B cell (primary cell): ENCODE measurements around the gene SLC44A3. TPM values are rescaled to one million over a fixed set of nuclear protein-coding genes. Genes with fewer than 3 reads are reported as not detected.

Source experiments
- ATAC-seq: fragments of 200-7000 bp; cut with Tn5 transposase; one replicate; pipeline ENCODE4 v1.10.0; 2021; ENCODE audit warnings: low read depth, mild to moderate bottlenecking, moderate number of reproducible peaks, moderate library complexity
- CTCF ChIA-PET: fragments of 350-600 bp; sonication (Branson Sonifier 250); formaldehyde crosslinking; loops from one replicate; lab custom pipeline; 2021; ENCODE audit warnings: antibody characterized with exemption, inconsistent platforms; lab: Charles Lee
- POLR2A ChIA-PET: fragments of 350-600 bp; sonication (Branson Sonifier 250); formaldehyde crosslinking; loops from one replicate; lab custom pipeline; 2021; ENCODE audit warnings: antibody characterized with exemption; lab: Charles Lee
- DNase-seq: peaks from one replicate; pipeline ENCODE4 v3.0.0; 2013
- H2AFZ ChIP-seq: 2 replicates; pipeline ENCODE4 v1.6.1; 2012; ENCODE audit warnings: mild to moderate bottlenecking, low read depth, low read length; ENCODE audit not compliant: insufficient read depth, poor library complexity, severe bottlenecking
- H3K27ac ChIP-seq, 2 donors: 1 replicate in 1 of 2; 2 replicates in 1 of 2; pipeline ENCODE4 v1.5.1; 2012 to 2013; ENCODE audit warnings: low read length in 2 of 2, mild to moderate bottlenecking in 2 of 2, moderate library complexity in 1 of 2
- H3K27me3 ChIP-seq, 4 experiments: fragments of 200-600 bp in 1 of 4; sonication (generic) in 1 of 4; replicated peaks in 1 of 4; 1 replicate in 2 of 4; 2 replicates in 2 of 4; pipeline versions ENCODE4 v1.6.1 to v1.7.0; 2013 to 2016; ENCODE audit warnings: low read length in 3 of 4, mild to moderate bottlenecking in 2 of 4, mixed read lengths in 1 of 4, moderate library complexity in 1 of 4; ENCODE audit not compliant: insufficient read depth in 4 of 4, control insufficient read depth in 3 of 4; ENCODE audit errors: control extremely low read depth in 1 of 4
- H3K36me3 ChIP-seq, 2 experiments: replicated peaks in 1 of 2; 1 replicate in 1 of 2; 2 replicates in 1 of 2; pipeline versions ENCODE4 v1.6.1 to v1.7.1; 2013; ENCODE audit warnings: low read length in 1 of 2; ENCODE audit not compliant: insufficient read depth in 2 of 2, control insufficient read depth in 1 of 2; ENCODE audit errors: control extremely low read depth in 1 of 2, extremely low read depth in 1 of 2
- H3K4me1 ChIP-seq, 2 donors: fragments of 200-600 bp in 1 of 2; sonication (generic) in 1 of 2; 1 replicate in 1 of 2; 2 replicates in 1 of 2; pipeline versions ENCODE4 v1.5.1 to v1.6.1; 2013 to 2017; ENCODE audit warnings: low read length in 2 of 2; ENCODE audit not compliant: control insufficient read depth in 2 of 2, insufficient read depth in 2 of 2
- H3K4me2 ChIP-seq: replicated peaks from 2 replicates; pipeline ENCODE3; 2012; ENCODE audit warnings: mild to moderate bottlenecking, low read depth, low read length; ENCODE audit not compliant: poor library complexity, severe bottlenecking
- H3K4me3 ChIP-seq, 5 experiments: fragments of 200-600 bp in 1 of 5; sonication (generic) in 1 of 5; 1 replicate in 3 of 5; 2 replicates in 2 of 5; pipeline versions ENCODE4 v1.5.1 to v1.7.0; 2011 to 2016; ENCODE audit warnings: low read length in 4 of 5, mild to moderate bottlenecking in 4 of 5, low read depth in 2 of 5, control low read depth in 1 of 5, moderate library complexity in 1 of 5; ENCODE audit not compliant: insufficient read depth in 1 of 5; ENCODE audit errors: control extremely low read depth in 1 of 5, extremely low read depth in 1 of 5
- H3K79me2 ChIP-seq: fragments of 200-600 bp; sonication (generic); one replicate; pipeline ENCODE4 v1.6.0; 2016; ENCODE audit warnings: low read length; ENCODE audit not compliant: control insufficient read depth, insufficient read depth
- H3K9ac ChIP-seq: fragments of 200-600 bp; sonication (generic); 2 replicates; pipeline ENCODE4 v1.6.1; 2017; ENCODE audit warnings: mild to moderate bottlenecking, low read length, moderate library complexity
- H3K9me3 ChIP-seq, 3 donors: one replicate each; pipeline versions ENCODE4 v1.6.1 to v1.7.1; 2013; ENCODE audit warnings: low read length in 2 of 3; ENCODE audit not compliant: control insufficient read depth in 2 of 3, insufficient read depth in 1 of 3; ENCODE audit errors: control extremely low read depth in 1 of 3
- H4K20me1 ChIP-seq: 2 replicates; pipeline ENCODE4 v1.6.0; 2012; ENCODE audit warnings: mild to moderate bottlenecking, low read length; ENCODE audit not compliant: insufficient read depth, control insufficient read depth, poor library complexity, severe bottlenecking
- H3K27ac Mint-ChIP-seq: one replicate; pipeline ENCODE4 v1.8.0; 2021; ENCODE audit warnings: mixed read lengths
- H3K27me3 Mint-ChIP-seq: one replicate; pipeline ENCODE4 v1.8.0; 2021; ENCODE audit warnings: mixed read lengths
- H3K4me1 Mint-ChIP-seq: one replicate; pipeline ENCODE4 v1.8.0; 2021; ENCODE audit warnings: mixed read lengths
- H3K4me3 Mint-ChIP-seq: one replicate; pipeline ENCODE4 v1.8.0; 2021; ENCODE audit warnings: mixed read lengths
- H3K9me3 Mint-ChIP-seq: one replicate; pipeline ENCODE4 v1.8.0; 2022; ENCODE audit warnings: mixed read lengths; ENCODE audit not compliant: insufficient read depth
- EZH2 ChIP-seq: IDR thresholded peaks from 2 replicates; pipeline ENCODE4 v1.6.1; 2012; ENCODE audit warnings: borderline replicate concordance, low read depth, mild to moderate bottlenecking, moderate library complexity, low read length; ENCODE audit not compliant: insufficient read depth, poor library complexity, severe bottlenecking
- WGBS: methylation state at CpG from one replicate; pipeline ENCODE4 v1.1.5; 2013; ENCODE audit warnings: missing lambda C conversion rate; ENCODE audit not compliant: insufficient coverage; 5-methylcytosine and 5-hydroxymethylcytosine counted together
- intact Hi-C: fragments of 100-400 bp; cut with micrococcal nuclease; formaldehyde crosslinking; loops from one replicate; pipeline ENCODE4 v1.10.0; 2022
- polyA plus RNA-seq: library from polyadenylated mRNA; depleted of rRNA; stranded (reverse); fragments of >200 nt; gene quantifications from 2 replicates; pipeline ENCODE4 v1.2.3, GENCODE V29; 2012
- total RNA-seq, 2 donors: library from RNA; stranded (reverse); fragments of 120-200 nt in 1 of 2; gene quantifications; 1 replicate in 1 of 2; 2 replicates in 1 of 2; pipeline versions ENCODE4 v1.2.3 to v1.2.4, GENCODE V29; 2013 to 2022
- TF ChIP-seq, protein P1 (sequence below): fragments of 200-600 bp; IDR thresholded peaks from one replicate; pipeline ENCODE4 v1.8.0; 2022; ENCODE audit warnings: antibody characterized with exemption, mild to moderate bottlenecking

Gene SLC44A3
- total and polyA plus RNA-seq, 2 donors (not counting 1 experiment from before 2014, with no cell fraction given), result not detected

GRCh38 chr1:94934551-94934950 lies 114.4 kb downstream of the SLC44A3 start:
- Histone ChIP-seq H3K4me3 (no peak overlapping the region), H3K9me3 (no peaks in the 10 kb centered on the region), H3K36me3 (no peaks in the 10 kb centered on the region), H3K9ac (no peak overlapping the region), H4K20me1 (no peaks in the 10 kb centered on the region), H3K27me3 (no peaks in the 10 kb centered on the region), H3K4me2 (no peak overlapping the region), H2AFZ (no peak overlapping the region), H3K79me2 (no peaks in the 10 kb centered on the region), H3K27ac (no peak overlapping the region), H3K4me1 (no peaks in the 10 kb centered on the region)
- WGBS, result no CpG with 5 or more reads among the region's 2 CpGs
- Mint-ChIP-seq H3K9me3 (no peaks in the 10 kb centered on the region), H3K4me3 (no peak overlapping the region), H3K4me1 (no peaks in the 10 kb centered on the region), H3K27me3 (peaks cover 5% of the 10 kb centered on the region), H3K27ac (no peak overlapping the region)
- TF ChIP-seq, protein P1, sequence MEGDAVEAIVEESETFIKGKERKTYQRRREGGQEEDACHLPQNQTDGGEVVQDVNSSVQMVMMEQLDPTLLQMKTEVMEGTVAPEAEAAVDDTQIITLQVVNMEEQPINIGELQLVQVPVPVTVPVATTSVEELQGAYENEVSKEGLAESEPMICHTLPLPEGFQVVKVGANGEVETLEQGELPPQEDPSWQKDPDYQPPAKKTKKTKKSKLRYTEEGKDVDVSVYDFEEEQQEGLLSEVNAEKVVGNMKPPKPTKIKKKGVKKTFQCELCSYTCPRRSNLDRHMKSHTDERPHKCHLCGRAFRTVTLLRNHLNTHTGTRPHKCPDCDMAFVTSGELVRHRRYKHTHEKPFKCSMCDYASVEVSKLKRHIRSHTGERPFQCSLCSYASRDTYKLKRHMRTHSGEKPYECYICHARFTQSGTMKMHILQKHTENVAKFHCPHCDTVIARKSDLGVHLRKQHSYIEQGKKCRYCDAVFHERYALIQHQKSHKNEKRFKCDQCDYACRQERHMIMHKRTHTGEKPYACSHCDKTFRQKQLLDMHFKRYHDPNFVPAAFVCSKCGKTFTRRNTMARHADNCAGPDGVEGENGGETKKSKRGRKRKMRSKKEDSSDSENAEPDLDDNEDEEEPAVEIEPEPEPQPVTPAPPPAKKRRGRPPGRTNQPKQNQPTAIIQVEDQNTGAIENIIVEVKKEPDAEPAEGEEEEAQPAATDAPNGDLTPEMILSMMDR, result no peak
- TF ChIP-seq EZH2, result no peak
- ChIA-PET CTCF (interaction anchor here (1.4 to 1.5 kb wide), 2 partner anchors 46 to 109 kb away, joined by 3 to 4 read pairs; no protein-coding TSS in a partner anchor), POLR2A (no interaction called here)
- intact Hi-C loops, result no loop called here
- ATAC-seq (no peak), DNase-seq (no peak)

DNA sequence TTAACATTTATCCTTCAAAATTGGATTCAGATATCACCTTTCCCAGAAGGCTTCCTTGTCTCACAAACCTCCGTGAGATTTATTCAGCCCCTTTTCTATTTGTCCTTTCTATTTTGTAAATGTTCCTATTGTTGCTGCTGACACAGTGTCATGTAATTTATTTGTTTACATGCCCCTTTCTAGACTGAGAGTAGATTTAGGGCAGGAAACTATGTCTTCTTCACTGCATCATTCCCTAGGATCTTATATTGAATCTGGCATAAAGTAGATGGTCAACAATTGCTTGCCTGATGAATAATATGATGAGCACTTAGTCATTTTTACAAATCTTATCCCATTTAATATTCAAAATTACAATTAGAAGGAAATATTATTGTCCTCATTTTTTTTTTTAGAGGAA lies 114.9 kb downstream of the SLC44A3 start:
- Mint-ChIP-seq H3K27me3 (peaks cover 5% of the 10 kb centered on the region), H3K4me3 (no peak overlapping the region), H3K27ac (no peak overlapping the region), H3K4me1 (no peaks in the 10 kb centered on the region), H3K9me3 (no peaks in the 10 kb centered on the region)
- H3K27ac ChIP-seq, result no peak overlapping the region
- H3K9me3 ChIP-seq, result no peaks in the 10 kb centered on the region
- H3K27me3 ChIP-seq, result no peaks in the 10 kb centered on the region
- H3K36me3 ChIP-seq, result no peaks in the 10 kb centered on the region
- no CpG with 5 or more reads among the region's 1 CpG for WGBS
- no peaks in the 10 kb centered on the region for H3K4me1 ChIP-seq
- H3K4me2 ChIP-seq, result no peak overlapping the region
- H3K4me3 ChIP-seq, result no peak overlapping the region
- no peaks in the 10 kb centered on the region for H4K20me1 ChIP-seq
- no peak overlapping the region for H3K9ac ChIP-seq
- no peak for ATAC-seq
- TF ChIP-seq, protein P1, result no peak
- TF ChIP-seq EZH2, result no peak
- no peak overlapping the region for H2AFZ ChIP-seq
- no peak for DNase-seq
- ChIA-PET CTCF (interaction anchor here (1.4 kb wide), 1 partner anchor 108 kb away, joined by 3 read pairs; no protein-coding TSS in a partner anchor), POLR2A (no interaction called here)
- intact Hi-C loops, result no loop called here
- H3K79me2 ChIP-seq, result no peaks in the 10 kb centered on the region
